GM19324 (cell line): ENCODE measurements around the gene CLCNKA.

Source experiments
- ATAC-seq: cut with Tn5 transposase; IDR thresholded peaks from one replicate; pipeline ENCODE4 v1.9.1; 2021; ENCODE audit warnings: mild to moderate bottlenecking, moderate library complexity; ENCODE audit not compliant: unreplicated experiment, low FRiP score

The CLCNKA gene

DNA sequence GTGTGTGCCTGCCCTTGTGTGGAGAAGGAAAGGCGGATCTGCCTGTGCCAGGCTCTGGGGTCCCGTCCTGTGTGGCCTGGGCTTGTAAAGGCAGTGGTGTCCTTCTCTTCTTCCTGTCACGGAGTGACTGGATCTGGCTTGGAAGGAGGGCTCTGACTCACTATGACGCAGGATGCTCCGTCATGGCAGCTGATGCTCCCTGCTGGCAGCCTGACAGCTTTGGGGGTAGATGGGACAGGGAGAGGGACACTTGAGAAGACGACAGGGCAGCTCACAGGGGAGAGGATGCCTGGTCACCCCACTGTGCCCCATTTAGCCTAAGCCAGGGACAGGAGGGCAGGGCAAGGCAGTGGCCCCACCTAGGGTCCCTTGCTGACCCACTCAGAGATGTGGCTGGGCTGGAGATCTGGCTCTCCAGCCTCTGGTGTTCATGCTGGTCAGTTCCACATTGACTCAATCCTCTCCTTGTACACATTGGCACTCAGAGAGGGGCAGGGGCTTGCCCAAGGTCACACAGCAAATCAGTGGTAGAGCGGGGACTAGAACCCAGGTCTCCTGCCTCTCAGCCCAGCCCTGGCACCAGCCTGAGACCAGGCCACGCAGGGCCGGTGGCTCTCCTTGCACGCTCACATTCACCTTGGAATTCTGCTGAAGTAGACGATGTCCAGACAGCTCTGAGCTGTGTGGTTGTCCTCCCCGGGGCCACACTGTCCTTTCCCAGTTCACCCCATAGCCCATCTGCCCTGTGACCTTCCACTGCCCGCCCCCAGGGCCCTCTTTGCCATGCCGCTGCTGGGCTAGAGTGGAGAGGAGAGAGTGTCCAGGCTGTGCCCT, 54.4 kb downstream of the CLCNKA start:
- no peak for ATAC-seq

DNA sequence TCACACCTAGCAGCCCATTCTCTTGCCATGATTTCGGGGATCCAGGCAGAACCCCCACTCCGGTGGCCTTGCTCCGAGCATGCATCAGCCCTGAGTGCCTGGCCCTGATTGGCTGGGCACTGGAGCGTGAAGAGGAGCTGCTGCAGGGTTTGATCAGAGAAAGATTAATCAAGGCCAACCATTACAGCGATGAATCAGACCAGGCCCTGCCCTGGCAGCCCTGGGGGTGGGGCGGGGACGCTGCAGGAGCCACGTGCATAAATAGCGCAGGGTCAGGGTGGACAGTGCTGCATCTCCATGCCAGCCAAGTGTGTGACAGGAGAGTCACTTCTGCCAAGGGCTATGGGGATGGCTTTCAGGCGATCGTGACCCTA, 55.0 kb downstream of the CLCNKA start:
- no peak for ATAC-seq

DNA sequence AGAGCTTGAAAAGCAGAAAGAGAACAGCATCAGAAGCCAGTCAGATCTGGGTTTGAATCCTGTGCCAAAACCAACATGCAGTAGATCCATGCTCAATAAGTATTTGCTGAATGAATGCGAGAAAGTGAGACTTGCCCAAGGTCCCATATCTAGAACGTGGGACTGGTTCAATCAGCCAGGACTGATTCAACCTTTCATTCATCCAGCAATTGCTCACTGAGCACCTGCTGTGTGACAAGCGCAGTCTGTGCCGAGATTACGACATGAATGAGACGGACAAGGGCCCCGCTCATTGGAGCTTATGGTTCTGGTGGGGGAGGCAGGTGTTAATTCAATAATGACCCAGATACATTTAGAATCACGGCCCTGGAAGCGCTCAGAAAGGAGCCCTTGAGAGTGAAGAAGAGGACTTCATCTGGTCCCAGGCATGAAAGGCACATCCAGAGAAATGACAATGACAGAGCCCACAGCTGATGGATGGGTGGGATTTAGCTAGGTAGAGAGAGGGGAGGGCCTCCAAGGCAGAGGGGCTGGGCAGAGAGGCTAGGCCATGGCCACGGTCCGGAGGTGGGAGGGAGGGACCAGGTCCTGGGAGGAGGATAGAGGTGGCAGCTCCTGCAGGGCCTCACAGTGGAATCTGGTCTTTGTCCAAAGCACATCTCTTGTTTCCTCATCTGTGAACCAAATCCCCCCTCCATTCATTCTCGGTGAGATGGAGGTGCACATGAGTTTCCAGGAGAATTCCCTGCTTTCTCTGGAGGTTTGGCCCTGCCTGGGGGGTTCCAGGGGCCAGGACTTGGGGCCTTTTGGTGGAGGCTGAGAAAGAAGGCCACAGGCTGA, 55.8 kb downstream of the CLCNKA start:
- no peak for ATAC-seq

DNA sequence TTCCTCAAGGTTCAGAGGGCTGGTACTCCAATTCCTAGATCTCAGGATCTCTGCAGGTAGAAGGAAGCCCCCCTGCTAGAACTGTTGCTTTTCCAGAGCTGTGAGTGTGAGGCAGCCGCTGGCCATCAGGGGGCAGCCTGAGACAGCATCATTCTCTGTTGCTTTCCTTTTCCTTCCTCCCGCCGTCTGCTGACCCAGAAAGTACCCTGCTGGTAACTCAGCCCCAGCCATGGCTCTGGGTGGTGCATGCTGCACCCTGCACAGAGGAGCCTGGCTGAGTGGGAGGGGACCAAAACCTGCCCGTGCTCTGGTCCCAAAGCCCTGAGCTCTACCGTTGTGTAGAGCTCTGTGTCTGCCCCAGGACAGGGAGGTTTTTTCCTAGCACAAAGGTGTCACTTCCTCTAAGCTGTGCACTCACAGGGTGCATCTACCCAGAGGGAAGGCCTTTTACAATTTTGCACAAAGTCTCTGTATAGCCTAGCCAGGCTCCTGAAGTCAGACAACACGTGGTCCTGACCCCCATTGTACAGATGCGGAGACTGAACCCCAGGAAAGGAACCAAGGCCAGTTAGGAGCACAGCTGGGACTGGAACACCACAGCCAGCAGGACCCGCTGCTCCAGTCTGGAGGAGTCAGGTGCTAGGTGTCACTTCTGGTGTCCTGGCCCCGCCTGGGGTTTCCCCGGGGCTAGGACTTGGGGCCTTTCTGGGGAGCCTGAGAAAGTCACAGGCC, 57.3 kb downstream of the CLCNKA start:
- no peak for ATAC-seq

DNA sequence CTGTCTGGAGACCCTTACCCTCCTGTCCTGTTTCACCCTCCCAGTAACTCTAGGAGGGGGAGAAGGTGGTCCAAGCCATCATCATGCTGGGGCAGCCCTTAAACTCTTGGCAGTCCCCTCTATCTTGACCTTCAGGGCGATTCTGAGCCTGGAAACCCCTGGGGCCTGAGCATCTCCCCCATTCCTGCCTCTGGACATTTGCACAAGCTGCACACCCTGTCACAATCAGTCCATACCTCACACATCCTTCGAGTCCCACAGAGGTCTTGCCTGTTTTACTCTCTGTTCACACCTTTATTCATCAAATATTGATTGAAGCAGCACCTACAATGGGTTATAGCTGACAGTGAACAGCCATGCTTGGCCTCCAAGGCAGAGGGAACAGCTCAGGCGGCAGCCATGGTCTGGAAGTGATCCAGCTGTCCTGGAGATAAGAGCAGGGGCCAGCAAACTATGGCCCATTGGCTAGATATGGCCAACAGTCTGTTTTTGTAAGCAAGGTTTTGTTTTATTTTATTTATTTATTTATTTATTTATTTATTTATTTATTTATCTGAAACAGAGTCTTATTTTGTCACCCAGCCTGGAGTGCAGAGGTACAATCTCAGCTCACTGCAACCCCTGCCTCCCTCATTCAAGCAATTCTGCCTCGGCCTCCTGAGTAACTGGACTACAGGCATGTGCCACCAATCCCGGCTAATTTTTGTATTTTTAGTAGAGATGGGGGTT, 58.8 kb downstream of the CLCNKA start:
- no peak for ATAC-seq

DNA sequence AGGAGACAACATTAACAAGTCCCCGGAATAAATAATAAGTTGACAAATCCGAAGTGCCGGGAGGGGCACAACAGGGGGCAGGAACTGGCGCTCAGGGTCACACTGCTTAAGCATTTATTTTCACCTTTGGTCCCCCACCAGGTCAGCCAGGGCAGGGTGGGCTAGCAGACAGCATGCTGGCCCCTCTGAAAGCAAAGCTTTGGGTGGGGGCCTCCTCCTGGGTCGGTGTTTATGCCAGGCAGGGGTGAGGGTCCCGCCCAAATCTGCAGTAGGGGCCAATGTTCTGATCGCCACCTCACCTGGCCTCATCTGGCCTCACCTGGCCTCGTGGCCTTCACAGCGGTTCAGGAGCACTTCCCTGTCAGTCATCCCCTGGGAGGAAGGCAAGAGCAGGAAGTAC, 59.8 kb downstream of the CLCNKA start:
- no peak for ATAC-seq

DNA sequence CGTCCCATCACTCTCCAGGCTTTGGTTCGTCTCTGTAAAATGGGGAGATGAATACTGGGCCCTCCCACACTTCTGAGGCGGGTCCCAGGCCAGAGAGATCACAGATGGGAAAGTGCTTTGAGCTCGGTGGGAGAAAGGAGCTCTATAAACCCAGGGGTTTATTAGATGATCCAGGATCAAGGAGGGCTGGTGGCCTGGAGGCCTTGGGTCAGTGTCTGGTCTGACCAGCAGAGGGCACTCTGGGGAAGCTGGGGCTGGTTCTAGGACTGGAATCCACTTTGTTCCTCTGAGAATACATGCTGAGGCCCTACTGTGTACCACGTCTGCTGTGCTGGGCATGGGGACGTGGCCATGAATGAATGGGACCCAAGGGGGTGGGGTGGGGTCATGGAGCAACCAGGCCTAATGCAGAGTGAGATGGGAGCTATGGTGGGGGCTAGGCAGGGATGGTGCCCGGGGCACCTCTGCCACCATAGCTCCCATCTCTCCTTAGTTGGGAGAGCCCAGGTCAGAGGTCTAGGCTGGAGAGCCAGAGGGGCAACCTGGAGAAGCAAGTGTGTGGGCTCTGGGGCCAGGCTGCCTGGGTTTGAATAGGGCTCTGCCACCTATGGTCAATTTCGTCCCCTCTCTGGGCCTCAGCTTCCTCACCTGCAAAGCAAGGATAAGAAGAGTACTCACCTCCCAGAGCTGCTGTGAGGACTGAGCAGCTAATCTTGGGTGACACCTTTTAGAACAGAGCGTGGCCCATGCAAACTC, 60.6 kb downstream of the CLCNKA start:
- ATAC-seq = no peak

DNA sequence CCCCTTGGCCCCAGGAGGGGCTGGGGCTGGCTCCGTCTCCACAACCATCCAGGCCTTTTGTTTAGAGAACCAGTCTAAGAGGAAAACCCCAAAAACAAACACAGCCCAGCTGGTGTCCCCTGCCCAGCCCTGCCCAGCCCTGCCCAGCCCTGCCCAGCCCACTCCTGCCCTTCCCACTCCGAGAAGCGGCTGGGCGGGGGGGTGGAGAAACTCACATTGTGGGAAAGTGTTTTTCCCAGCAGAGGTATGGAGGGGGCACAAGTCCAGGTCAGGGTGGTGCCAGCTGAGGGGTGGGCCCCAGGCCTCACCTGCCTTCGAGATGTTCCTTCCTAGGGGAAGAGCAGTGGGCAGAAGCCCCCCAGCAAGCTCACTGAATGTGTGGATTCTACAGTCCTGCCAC, 61.6 kb downstream of the CLCNKA start:
- ATAC-seq = no peak
